PC-3 (cell line): ENCODE measurements around the gene MAML2.

ENCODE experiments used
- CTCF ChIP-seq: fragments of 300-600 bp; sonication (generic); conservative IDR thresholded peaks from 2 replicates; pipeline ENCODE4 v1.5.1; 2017; ENCODE audit warnings: antibody characterized with exemption, low read depth, mild to moderate bottlenecking, low read length
- EZH2 ChIP-seq: fragments of 300-600 bp; sonication (generic); IDR thresholded peaks from one replicate; pipeline ENCODE4 v1.6.1; 2017; ENCODE audit warnings: antibody characterized with exemption, mild to moderate bottlenecking, low read length; ENCODE audit not compliant: unreplicated experiment

- no peak for TF ChIP-seq CTCF
- no peak for TF ChIP-seq EZH2
Measured at GRCh38 chr11:96150609-96151008, 192.4 kb downstream of the MAML2 start.
